ENCODE measurements around the gene UBE2S. TPM values are rescaled to one million over a fixed set of nuclear protein-coding genes. Genes with fewer than 3 reads are reported as not detected.

The UBE2S gene
- total RNA-seq, 1 donor from 2014 or later: 77.0 TPM

GRCh38 chr19:55441692-55442321 is 34.2 kb upstream of the UBE2S start:
- TF ChIP-seq CTCF (IDR thresholded peaks at IDR 0.05; ENCODE audit: unreplicated experiment): no peak
- peaks cover 16% of the 10 kb centered on the region for H3K4me1 Mint-ChIP-seq
- peaks cover 90% of the 10 kb centered on the region for H3K27me3 Mint-ChIP-seq (ENCODE audit: low read depth)
- DNase-seq (ENCODE audit: low spot score in 2 of 2, unreplicated experiment in 2 of 2): no peak
- no peaks in the 10 kb centered on the region for H3K36me3 Mint-ChIP-seq
- H3K27ac Mint-ChIP-seq: no peak overlapping the region
- no peak overlapping the region for H3K4me3 Mint-ChIP-seq
- no peaks in the 10 kb centered on the region for H3K9me3 Mint-ChIP-seq

DNA sequence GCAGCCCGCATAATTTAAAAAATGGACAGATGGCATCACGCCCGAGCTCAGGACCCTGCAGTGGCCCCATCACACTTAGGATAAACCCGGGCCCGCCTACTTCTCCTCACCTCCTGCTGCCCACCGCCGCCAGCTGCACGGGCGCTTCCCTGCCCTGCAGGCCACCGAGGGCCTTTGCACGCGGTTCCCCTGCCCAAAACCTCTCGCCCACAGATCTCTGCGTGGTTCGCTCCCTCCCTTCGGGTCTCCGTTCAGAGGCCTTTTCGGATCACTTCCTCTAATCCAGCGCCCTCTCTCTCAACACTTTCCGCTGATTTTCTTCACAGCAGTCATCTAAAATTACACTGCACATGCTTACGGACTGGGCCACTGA is 33.7 kb upstream of the UBE2S start:
- H3K4me3 Mint-ChIP-seq: no peak overlapping the region
- DNase-seq (ENCODE audit: low spot score in 2 of 2, unreplicated experiment in 2 of 2): no peak
- peaks cover 90% of the 10 kb centered on the region for H3K27me3 Mint-ChIP-seq (ENCODE audit: low read depth)

DNA sequence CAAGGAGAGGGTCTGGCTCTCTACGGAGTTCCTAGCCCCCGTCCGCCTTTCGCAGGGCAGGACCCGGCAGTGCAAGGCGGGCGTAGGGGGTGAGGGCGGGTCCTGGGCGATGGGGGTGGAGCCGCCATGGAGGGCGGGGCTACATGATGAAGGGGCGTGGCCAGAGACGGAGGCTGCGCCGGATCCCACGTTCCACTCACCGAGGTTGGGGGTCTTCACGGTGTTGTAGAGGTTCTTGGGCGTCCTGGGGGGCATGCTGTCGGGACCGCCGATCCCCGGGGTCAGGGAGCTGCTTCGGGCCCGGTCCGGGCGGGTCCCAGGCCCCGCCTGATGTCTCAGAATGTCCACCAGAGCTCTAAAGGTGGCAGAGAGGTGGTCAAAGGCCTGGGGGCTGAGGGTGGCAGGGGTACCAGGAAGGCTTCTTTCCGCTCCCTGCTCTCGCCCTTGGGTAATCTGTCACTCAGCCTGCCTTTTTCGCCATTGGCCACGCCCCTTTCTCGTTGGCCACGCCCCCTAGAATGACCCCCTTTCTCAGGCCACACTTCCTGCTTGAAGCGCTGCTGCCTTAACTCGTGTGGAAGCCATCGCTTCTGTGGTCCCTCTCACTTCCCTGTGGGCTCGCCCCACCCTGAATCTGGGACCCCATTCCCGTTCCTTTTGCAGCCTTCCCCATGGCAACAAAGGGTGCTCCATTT is 33.0 kb upstream of the UBE2S start:
- DNase-seq (ENCODE audit: low spot score in 2 of 2, unreplicated experiment in 2 of 2): no peak
- no peak overlapping the region for H3K4me3 Mint-ChIP-seq
- H3K27ac Mint-ChIP-seq: no peak overlapping the region
- TF ChIP-seq CTCF (IDR thresholded peaks at IDR 0.05; ENCODE audit: unreplicated experiment): no peak
- H3K27me3 Mint-ChIP-seq (ENCODE audit: low read depth): peaks cover 83% of the 10 kb centered on the region
- H3K4me1 Mint-ChIP-seq: peaks cover 16% of the 10 kb centered on the region
- H3K9me3 Mint-ChIP-seq: no peaks in the 10 kb centered on the region
- H3K36me3 Mint-ChIP-seq: no peaks in the 10 kb centered on the region

More for the DNA sequence above, 33.7 kb upstream of the UBE2S start:
- H3K9me3 Mint-ChIP-seq: no peaks in the 10 kb centered on the region
- H3K4me1 Mint-ChIP-seq: peaks cover 16% of the 10 kb centered on the region
- H3K27ac Mint-ChIP-seq: no peak overlapping the region
- no peaks in the 10 kb centered on the region for H3K36me3 Mint-ChIP-seq
- TF ChIP-seq CTCF (IDR thresholded peaks at IDR 0.05; ENCODE audit: unreplicated experiment): no peak

- no peak for DNase-seq (ENCODE audit: low spot score in 2 of 2, unreplicated experiment in 2 of 2)
- no peaks in the 10 kb centered on the region for H3K36me3 Mint-ChIP-seq
- peaks cover 16% of the 10 kb centered on the region for H3K4me1 Mint-ChIP-seq
- H3K9me3 Mint-ChIP-seq: no peaks in the 10 kb centered on the region
- no peak overlapping the region for H3K4me3 Mint-ChIP-seq
- no peak for TF ChIP-seq CTCF (IDR thresholded peaks at IDR 0.05; ENCODE audit: unreplicated experiment)
- no peak overlapping the region for H3K27ac Mint-ChIP-seq
- peaks cover 68% of the 10 kb centered on the region for H3K27me3 Mint-ChIP-seq (ENCODE audit: low read depth)
Measured at GRCh38 chr19:55439052-55439451, 31.5 kb upstream of the UBE2S start.

DNA sequence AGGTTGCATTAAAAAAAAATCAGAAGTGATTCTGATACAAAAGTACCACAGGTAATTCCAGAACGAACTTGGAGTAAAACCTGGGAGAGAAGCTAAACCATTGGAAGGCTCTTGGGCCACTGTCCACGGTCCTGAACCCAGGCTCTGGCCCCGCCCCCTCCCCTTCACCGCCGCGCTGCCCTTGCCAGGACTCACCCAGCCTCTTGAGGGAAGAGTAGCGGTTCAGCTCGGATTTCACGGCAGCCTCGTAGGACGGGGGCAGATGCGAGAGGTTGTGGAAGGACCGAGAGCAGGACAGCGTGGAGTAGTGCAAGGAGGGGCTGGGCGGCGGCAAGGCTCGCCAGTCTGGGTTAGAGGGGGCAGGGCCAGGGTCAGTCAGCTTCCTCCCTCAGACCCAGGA is 29.8 kb upstream of the UBE2S start:
- H3K4me3 Mint-ChIP-seq: no peak overlapping the region
- H3K27me3 Mint-ChIP-seq (ENCODE audit: low read depth): peaks cover 53% of the 10 kb centered on the region
- no peak overlapping the region for H3K27ac Mint-ChIP-seq
- H3K4me1 Mint-ChIP-seq: peaks cover 13% of the 10 kb centered on the region
- no peak for TF ChIP-seq CTCF (IDR thresholded peaks at IDR 0.05; ENCODE audit: unreplicated experiment)
- no peaks in the 10 kb centered on the region for H3K9me3 Mint-ChIP-seq
- H3K36me3 Mint-ChIP-seq: no peaks in the 10 kb centered on the region
- DNase-seq (ENCODE audit: low spot score in 2 of 2, unreplicated experiment in 2 of 2): peak in 1 of 2 experiments; percentile 83

Measured in mesothelial cell of epicardium (in vitro differentiated cells).